ENCODE measurements around the gene SPAM1. TPM values are rescaled to one million over a fixed set of nuclear protein-coding genes. Genes with fewer than 3 reads are reported as not detected.
"Not testable (repeated sequence)": the region's sequence is repeated elsewhere in the genome, so short reads cannot be mapped to it uniquely, and the experiment has no call there.

Gene SPAM1
- total RNA-seq, 1 experiment from 2014 or later, result not detected

- TF ChIP-seq MLX (CRISPR knock-in tag; IDR thresholded peaks at IDR 0.05) (no peak), HMGXB4 (CRISPR knock-in tag; IDR thresholded peaks at IDR 0.05) (no peak), PRDM15 (CRISPR knock-in tag; IDR thresholded peaks at IDR 0.05) (no peak), SOX15 (CRISPR knock-in tag; IDR thresholded peaks at IDR 0.05) (no peak)
Measured at GRCh38 chr7:123883154-123883553, 41.9 kb upstream of the SPAM1 start (continued).

- TF ChIP-seq HMGXB4 (CRISPR knock-in tag; IDR thresholded peaks at IDR 0.05) (no peak), SMAD3 (CRISPR knock-in tag; IDR thresholded peaks at IDR 0.05; ENCODE audit: borderline replicate concordance) (no peak), ZNF281 (CRISPR knock-in tag; IDR thresholded peaks at IDR 0.05) (no peak), TEAD1 (CRISPR knock-in tag; IDR thresholded peaks at IDR 0.05) (no peak), TP53 (CRISPR knock-in tag; IDR thresholded peaks at IDR 0.05) (no peak), ZNF219 (CRISPR knock-in tag; IDR thresholded peaks at IDR 0.05; ENCODE audit: borderline replicate concordance) (no peak), NR2C2 (CRISPR knock-in tag; IDR thresholded peaks at IDR 0.05) (no peak)
- peaks cover 18% of the 10 kb centered on the region for H3K9me3 Mint-ChIP-seq
- no peak overlapping the region for H3K4me3 Mint-ChIP-seq
- H3K36me3 Mint-ChIP-seq, result peaks cover 13% of the 10 kb centered on the region
- no peak for ATAC-seq
- H3K27me3 Mint-ChIP-seq (ENCODE audit: low read depth), result no peaks in the 10 kb centered on the region
- CTCF ChIA-PET, result no interaction called here
- no peak overlapping the region for H3K27ac Mint-ChIP-seq
- POLR2A ChIA-PET, result no interaction called here
- peaks cover 7% of the 10 kb centered on the region for H3K4me1 Mint-ChIP-seq
- no peak for DNase-seq (ENCODE audit: low spot score)
Measured at GRCh38 chr7:123888192-123888591, 36.8 kb upstream of the SPAM1 start.

DNA sequence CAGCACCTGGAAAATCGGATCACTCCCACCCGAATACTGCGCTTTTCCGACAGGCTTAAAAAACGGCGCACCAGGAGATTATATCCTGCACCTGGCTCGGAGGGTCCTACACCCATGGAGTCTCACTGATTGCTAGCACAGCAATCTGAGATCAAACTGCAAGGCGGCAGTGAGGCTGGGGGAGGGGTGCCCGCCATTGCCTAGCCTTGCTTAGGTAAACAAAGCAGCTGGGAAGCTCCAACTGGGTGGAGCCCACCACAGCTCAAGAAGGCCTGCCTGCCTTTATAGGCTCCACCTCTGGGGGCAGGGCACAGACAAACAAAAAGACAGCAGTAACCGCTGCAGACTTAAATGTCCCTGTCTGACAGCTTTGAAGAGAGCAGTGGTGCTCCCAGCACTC lies 30.3 kb upstream of the SPAM1 start:
- CTCF ChIA-PET; H3K27me3 Mint-ChIP-seq (ENCODE audit: low read depth); H3K27ac Mint-ChIP-seq; ATAC-seq; H3K4me3 Mint-ChIP-seq; DNase-seq (ENCODE audit: low spot score); POLR2A ChIA-PET; H3K4me1 Mint-ChIP-seq: not testable (repeated sequence)
- peaks cover 40% of the 10 kb centered on the region for H3K36me3 Mint-ChIP-seq
- H3K9me3 Mint-ChIP-seq, result peaks cover 47% of the 10 kb centered on the region

Data from WTC11 (cell line).